HL-60 (cell line): Measurements from ENCODE around the gene MGAT5.

Experiments
- CTCF ChIP-seq: IDR thresholded peaks from one replicate; pipeline ENCODE4 v1.5.1; 2011; ENCODE audit warnings: low read length, control low read depth, inconsistent platforms; ENCODE audit not compliant: insufficient read depth
- REST ChIP-seq: IDR thresholded peaks from 2 replicates; pipeline ENCODE4 v1.6.1; 2012; ENCODE audit warnings: low read depth; ENCODE audit not compliant: insufficient replicate concordance
- SPI1 ChIP-seq: IDR thresholded peaks from 2 replicates; pipeline ENCODE4 v1.6.1; 2012; ENCODE audit warnings: low read depth, mild to moderate bottlenecking, borderline replicate concordance

- TF ChIP-seq CTCF = no peak
- no peak for TF ChIP-seq SPI1
- no peak for TF ChIP-seq REST
Observed at GRCh38 chr2:134453973-134454372, 200.1 kb downstream of the MGAT5 start.
